SK-MEL-5 (cell line): Measurements from ENCODE around the gene USP7. TPM values are rescaled to one million over a fixed set of nuclear protein-coding genes. Genes with fewer than 3 reads are reported as not detected.
A peak's percentile ranks its signal among the peaks of the same experiment; 100 is the strongest.
"Not testable (repeated sequence)": the region's sequence is repeated elsewhere in the genome, so short reads cannot be mapped to it uniquely, and the experiment has no call there.

Experiments
- DNase-seq: peaks from one replicate; pipeline ENCODE4 v3.0.0-alpha.2; 2016; ENCODE audit warnings: low read depth, low spot score
- in situ Hi-C: cut with HindIII; loops from 2 replicates; pipeline ENCODE4 v1.10.0; 2016; ENCODE audit warnings: low sequenced_read_pairs, high pct_unique_total_duplicates, low pct_unique_long_range_greater_than_20kb
- total RNA-seq: library from RNA; depleted of rRNA; stranded (reverse); fragments of >200 nt; shearing (Covaris generic); gene quantifications from 2 replicates; pipeline ENCODE4 v1.2.3, GENCODE V29; 2014

The USP7 gene
- total RNA-seq, 1 experiment from 2014 or later, result 22.0 TPM

- no peak for DNase-seq
- in situ Hi-C loops, result no loop called here
These were observed 85.7 kb downstream of the USP7 start for GRCh38 chr16:8877894-8878522.

- in situ Hi-C loops, DNase-seq: not testable (repeated sequence)
These were observed 88.4 kb downstream of the USP7 start for GRCh38 chr16:8875317-8875716.

- in situ Hi-C loops, result no loop called here
These were observed 89.3 kb downstream of the USP7 start for GRCh38 chr16:8874388-8874787.

GRCh38 chr16:8873866-8874195 lies 89.9 kb downstream of the USP7 start:
- in situ Hi-C loops, DNase-seq: not testable (repeated sequence)

More at GRCh38 chr16:8874388-8874787, 89.3 kb downstream of the USP7 start:
- no peak for DNase-seq

GRCh38 chr16:8872967-8873865 lies 90.5 kb downstream of the USP7 start:
- in situ Hi-C loops, result no loop called here
- no peak for DNase-seq

- no peak for DNase-seq
- in situ Hi-C loops, result no loop called here
These were observed 91.6 kb downstream of the USP7 start for GRCh38 chr16:8872071-8872470.

GRCh38 chr16:8869988-8870241 lies 93.8 kb downstream of the USP7 start:
- DNase-seq, in situ Hi-C loops: not testable (repeated sequence)

GRCh38 chr16:8869212-8869987 lies 94.3 kb downstream of the USP7 start:
- no peak for DNase-seq
- in situ Hi-C loops, result no loop called here

- in situ Hi-C loops, result no loop called here
These were observed 95.1 kb downstream of the USP7 start, which contains the start of gene CARHSP1 for GRCh38 chr16:8868416-8869211. Gene CARHSP1 (minus strand): TSS chr16:8869006. CDS start chr16:8859328, 9,678 bp downstream.

GRCh38 chr16:8867932-8868415 lies 95.7 kb downstream of the USP7 start:
- in situ Hi-C loops, result no loop called here

More at GRCh38 chr16:8868416-8869211, 95.1 kb downstream of the USP7 start, which contains the start of gene CARHSP1:
- DNase-seq, result peak; percentile 87

GRCh38 chr16:8867216-8867931 lies 96.3 kb downstream of the USP7 start:
- in situ Hi-C loops, result no loop called here

More at GRCh38 chr16:8867932-8868415, 95.7 kb downstream of the USP7 start:
- DNase-seq, result no peak

GRCh38 chr16:8866884-8867215 lies 96.9 kb downstream of the USP7 start:
- in situ Hi-C loops, result no loop called here

More at GRCh38 chr16:8867216-8867931, 96.3 kb downstream of the USP7 start:
- DNase-seq, result no peak

GRCh38 chr16:8866118-8866883 lies 97.4 kb downstream of the USP7 start:
- in situ Hi-C loops, result no loop called here
- DNase-seq, result no peak

More at GRCh38 chr16:8866884-8867215, 96.9 kb downstream of the USP7 start:
- no peak for DNase-seq

- in situ Hi-C loops, result no loop called here
- DNase-seq, result no peak
These were observed 98.4 kb downstream of the USP7 start for GRCh38 chr16:8865145-8865882.

GRCh38 chr16:8864480-8865110 lies 99.1 kb downstream of the USP7 start:
- DNase-seq, result no peak
- in situ Hi-C loops, result no loop called here
